Ovary (tissue), 9 donors: Measurements from ENCODE around the gene KIF14. TPM values are rescaled to one million over a fixed set of nuclear protein-coding genes. Genes with fewer than 3 reads are reported as not detected.

ENCODE experiments used
- DNase-seq, 5 donors: peaks; one replicate each; pipeline ENCODE4 v3.0.0-alpha.2; 2019 to 2020
- H3K27ac ChIP-seq, 2 donors: fragments of 200-600 bp; one replicate each; pipeline versions ENCODE4 v1.5.1 to v1.8.0; 2019 to 2022
- H3K27me3 ChIP-seq: fragments of 200-600 bp; one replicate; pipeline ENCODE4 v1.8.0; 2022
- H3K36me3 ChIP-seq: fragments of 200-600 bp; sonication (generic); one replicate; pipeline ENCODE4 v1.5.1; 2019
- H3K4me1 ChIP-seq: one replicate; pipeline ENCODE4 v1.8.1; 2013; ENCODE audit warnings: mild to moderate bottlenecking, moderate library complexity; ENCODE audit not compliant: insufficient read depth
- H3K4me3 ChIP-seq: fragments of 200-600 bp; sonication (generic); one replicate; pipeline ENCODE4 v1.5.1; 2017
- H3K9me3 ChIP-seq, 2 donors: fragments of 200-600 bp in 1 of 2; sonication (generic) in 1 of 2; one replicate each; pipeline versions ENCODE4 v1.5.1 to v1.8.1; 2013 to 2019; ENCODE audit warnings: mild to moderate bottlenecking in 1 of 2, moderate library complexity in 1 of 2
- CTCF ChIP-seq, 3 donors: fragments of 450-650 bp in 2 of 3; fragments of 200-600 bp in 1 of 3; IDR thresholded peaks; one replicate each; pipeline versions ENCODE4 v1.5.1 to v1.8.0; 2016 to 2022; ENCODE audit warnings: antibody characterized with exemption in 3 of 3, mild to moderate bottlenecking in 1 of 3
- EP300 ChIP-seq: sonication (generic); formaldehyde crosslinking; IDR thresholded peaks from one replicate; pipeline ENCODE4 v1.6.1; 2017; ENCODE audit warnings: antibody characterized with exemption
- POLR2A ChIP-seq: fragments of 450-650 bp; IDR thresholded peaks from one replicate; pipeline ENCODE4 v1.6.1; 2017; ENCODE audit warnings: antibody characterized with exemption, mild to moderate bottlenecking, moderate library complexity
- WGBS, 3 donors: extraction: QIAGEN DNeasy Blood & Tissue Kit in 1 of 3; methylation state at CpG; one replicate each; pipeline versions ENCODE4 v1.1.5 to v1.1.7; 2013 to 2017; 5-methylcytosine and 5-hydroxymethylcytosine counted together
- intact Hi-C, 4 donors: fragments of 100-400 bp; cut with DNase I; formaldehyde crosslinking; loops; one replicate each; pipeline versions ENCODE4 v1.11.0 to v1.15.1; 2022 to 2023
- polyA plus RNA-seq, 2 donors: library from polyadenylated mRNA; stranded (reverse); fragments of 200-250 nt in 1 of 2; fragments of 350-450 nt in 1 of 2; fragmentation: Illumina TruSeq in 1 of 2; extraction: RNeasy Lipid Tissue Mini Kit (QIAGEN cat#74804) in 1 of 2; gene quantifications; one replicate each; pipeline ENCODE4 v1.2.3, GENCODE V29; 2013 to 2014
- total RNA-seq, 7 donors: library from RNA; depleted of rRNA in 2 of 7; stranded (reverse); fragments of >200 nt in 2 of 7; fragmentation: NEBNext Ultra II Directional in 3 of 7; extraction: Animal tissue kit (Norgen Biotek cat#: 25700) in 3 of 7; gene quantifications; one replicate each; pipeline versions ENCODE4 v1.1.0 to v1.2.4, GENCODE V29; 2016 to 2023
- donor health status: DM: no; HTN: no; CAD: no; lungs with moderate emphysema.
- donor health status: DM: no; HTN: no; CAD: no.
- donor health status: Bipolar disorder and iron deficiency.
- donor health status: DM: yes; HTN: yes; CAD: no.
- donor health status: DM: no; HTN: no; CAD: no.
- donor health status: DM: yes; HTN: yes; CAD: no.

The KIF14 gene
- total and polyA plus RNA-seq, 9 donors = 0.03 to 0.40 (median 0.11) TPM; not detected in 2

GRCh38 chr1:200524092-200524491 lies 96.5 kb downstream of the KIF14 start:
- no peak for DNase-seq
- TF ChIP-seq EP300 (no peak), CTCF (IDR thresholded peaks at IDR 0.05) (no peak), POLR2A (no peak)
- Histone ChIP-seq H3K4me1 (no peaks in the 10 kb centered on the region), H3K27me3 (no peaks in the 10 kb centered on the region), H3K4me3 (no peak overlapping the region), H3K36me3 (no peaks in the 10 kb centered on the region), H3K9me3 (no peaks in the 10 kb centered on the region), H3K27ac (no peak overlapping the region)
- WGBS, 3 donors = 61 to 79% (median 72%) methylated on average over 2 of the region's 2 CpGs
- intact Hi-C loops = no loop called here

- no peak overlapping the region for H3K27ac ChIP-seq
- 92 to 95% (median 92%) methylated on average over 8 of the region's 8 CpGs for WGBS, 3 donors
- no peaks in the 10 kb centered on the region for H3K36me3 ChIP-seq
- no peaks in the 10 kb centered on the region for H3K9me3 ChIP-seq
- no peaks in the 10 kb centered on the region for H3K27me3 ChIP-seq
- H3K4me1 ChIP-seq = no peaks in the 10 kb centered on the region
- intact Hi-C loops = no loop called here
- TF ChIP-seq CTCF (IDR thresholded peaks at IDR 0.05) (no peak), POLR2A (no peak), EP300 (no peak)
- no peak overlapping the region for H3K4me3 ChIP-seq
- DNase-seq = no peak
Observed at GRCh38 chr1:200520735-200521134, 99.8 kb downstream of the KIF14 start.

- no peak for TF ChIP-seq CTCF (IDR thresholded peaks at IDR 0.05)
- TF ChIP-seq EP300 = no peak
- TF ChIP-seq POLR2A = no peak
- Histone ChIP-seq H3K36me3 (no peaks in the 10 kb centered on the region), H3K27me3 (no peaks in the 10 kb centered on the region), H3K9me3 (no peaks in the 10 kb centered on the region), H3K4me3 (no peak overlapping the region), H3K4me1 (no peaks in the 10 kb centered on the region), H3K27ac (no peak overlapping the region)
- no peak for DNase-seq
- intact Hi-C loops = loop anchor here in 1 of 4 donors (10.0 kb wide), 1 partner anchor 844 kb away; no protein-coding TSS in a partner anchor
- WGBS, 3 donors = 49 to 65% (median 63%) methylated on average over 1 of the region's 1 CpG
Observed at GRCh38 chr1:200518524-200518923, 102.0 kb downstream of the KIF14 start.

- H3K4me1 ChIP-seq = no peaks in the 10 kb centered on the region
- no peak for DNase-seq
- H3K9me3 ChIP-seq = no peaks in the 10 kb centered on the region
- intact Hi-C loops = loop anchor here in 1 of 4 donors (10.0 kb wide), 1 partner anchor 837 kb away; no protein-coding TSS in a partner anchor
- no peaks in the 10 kb centered on the region for H3K27me3 ChIP-seq
- TF ChIP-seq EP300 = no peak
- no peak for TF ChIP-seq POLR2A
- TF ChIP-seq CTCF (IDR thresholded peaks at IDR 0.05) = no peak
- H3K4me3 ChIP-seq = no peak overlapping the region
- H3K36me3 ChIP-seq = no peaks in the 10 kb centered on the region
- no peak overlapping the region for H3K27ac ChIP-seq
- WGBS, 3 donors = 27 to 49% (median 44%) methylated on average over 3 of the region's 3 CpGs
Observed at GRCh38 chr1:200512191-200512590, 108.4 kb downstream of the KIF14 start.
